HG03439 (cell line): ENCODE measurements around the gene ZFYVE26.
"Not testable (repeated sequence)": the region's sequence is repeated elsewhere in the genome, so short reads cannot be mapped to it uniquely, and the experiment has no call there.

ENCODE experiments used
- ATAC-seq: cut with Tn5 transposase; IDR thresholded peaks from one replicate; pipeline ENCODE4 v1.9.1; 2021; ENCODE audit warnings: mild to moderate bottlenecking, moderate library complexity; ENCODE audit not compliant: unreplicated experiment

Gene ZFYVE26

DNA sequence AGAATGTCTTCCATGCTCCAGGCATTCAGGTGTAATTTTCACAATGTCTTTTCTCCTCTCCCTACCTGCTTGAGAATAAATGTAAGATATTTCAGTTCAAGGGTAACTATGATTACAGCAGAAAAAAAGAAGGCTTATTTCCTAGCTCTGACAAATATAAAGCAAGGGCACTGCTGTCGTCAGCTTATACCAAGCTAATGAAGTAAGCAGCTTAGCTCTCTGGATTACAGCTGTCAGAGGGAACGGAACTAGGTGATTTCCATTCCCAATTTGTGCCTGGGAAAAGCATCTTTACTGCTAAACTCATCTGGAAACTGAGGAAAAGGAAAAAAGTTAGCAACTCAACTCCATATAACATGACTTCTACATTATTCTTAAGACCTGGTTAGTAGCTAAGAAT is 56.5 kb downstream of the ZFYVE26 start:
- no peak for ATAC-seq

DNA sequence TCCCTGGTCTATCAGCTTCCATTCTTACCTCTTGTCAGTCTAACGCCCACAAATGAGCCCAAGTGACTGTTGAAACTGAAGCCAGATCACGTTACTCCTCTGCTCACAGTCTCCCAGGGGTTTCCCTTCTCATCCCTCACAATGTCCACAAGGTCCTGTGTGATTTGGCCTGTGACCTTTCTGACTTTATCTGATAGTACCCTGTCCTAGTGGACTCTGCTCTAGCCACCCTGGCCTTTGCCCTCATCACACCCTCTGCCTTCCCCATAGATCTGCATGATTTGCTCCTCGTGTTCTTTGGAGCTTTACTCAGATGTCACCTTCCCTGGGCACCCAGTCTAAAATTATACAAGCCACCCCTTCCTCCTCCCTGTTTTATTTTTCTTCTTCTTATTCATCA is 59.2 kb downstream of the ZFYVE26 start:
- no peak for ATAC-seq

GRCh38 chr14:67756496-67756895 is 59.9 kb downstream of the ZFYVE26 start:
- no peak for ATAC-seq

DNA sequence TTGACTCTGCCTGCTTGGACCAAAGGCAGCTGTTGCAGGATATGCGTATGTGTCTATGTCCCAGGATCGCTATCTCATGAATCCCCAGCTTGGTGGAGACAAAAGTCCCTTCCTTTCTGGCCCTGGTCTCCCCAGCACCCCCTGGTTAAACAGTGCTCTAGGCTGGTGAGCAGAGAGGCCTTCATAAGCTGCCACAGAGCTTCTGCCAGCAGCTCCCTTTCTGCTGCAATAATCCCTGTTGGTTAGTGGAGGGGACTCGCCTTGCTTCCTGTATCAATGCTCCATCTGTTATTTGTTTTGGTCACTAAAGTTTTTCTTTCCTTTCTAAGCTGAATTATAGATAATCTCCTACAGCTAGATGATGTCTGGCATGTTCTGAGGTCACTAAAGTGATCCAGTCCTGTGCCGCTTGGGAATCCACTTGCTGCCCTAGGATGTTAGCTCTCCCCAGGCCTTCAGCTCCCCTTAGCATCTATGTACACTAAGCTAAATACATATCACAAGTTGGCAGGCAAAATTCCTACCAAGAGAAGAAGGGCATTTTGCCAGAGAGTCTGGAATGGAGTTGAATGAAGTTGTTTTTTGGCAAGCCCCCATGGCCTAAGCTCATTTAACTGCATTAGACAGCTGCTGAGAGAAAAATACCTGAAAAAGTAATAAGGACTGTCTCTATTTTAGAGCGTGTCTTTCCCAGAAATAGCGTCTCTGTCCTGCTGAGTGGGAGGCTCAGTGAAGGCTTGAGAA is 66.9 kb downstream of the ZFYVE26 start:
- ATAC-seq = no peak

DNA sequence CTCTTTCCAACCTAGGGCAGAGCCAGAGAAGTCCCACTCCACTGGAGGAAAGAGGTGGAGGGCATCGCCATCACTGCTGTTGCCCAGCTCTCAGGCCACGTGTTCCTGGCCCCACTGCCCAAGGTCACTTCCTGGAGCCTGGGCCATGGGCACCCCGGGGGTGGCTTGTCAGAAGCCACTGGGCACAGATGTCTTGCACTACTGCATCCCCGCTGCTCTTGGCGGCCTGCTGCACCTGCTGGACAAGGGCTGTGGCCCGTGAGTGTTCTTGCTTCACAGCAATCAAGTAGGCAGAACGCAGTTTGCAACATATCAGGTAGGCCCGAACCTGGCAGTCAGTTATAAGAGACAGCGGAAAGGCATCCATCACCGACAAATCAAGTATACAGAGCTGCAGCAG is 68.1 kb downstream of the ZFYVE26 start:
- no peak for ATAC-seq

- no peak for ATAC-seq
Measured at GRCh38 chr14:67746927-67747326, 69.5 kb downstream of the ZFYVE26 start.

DNA sequence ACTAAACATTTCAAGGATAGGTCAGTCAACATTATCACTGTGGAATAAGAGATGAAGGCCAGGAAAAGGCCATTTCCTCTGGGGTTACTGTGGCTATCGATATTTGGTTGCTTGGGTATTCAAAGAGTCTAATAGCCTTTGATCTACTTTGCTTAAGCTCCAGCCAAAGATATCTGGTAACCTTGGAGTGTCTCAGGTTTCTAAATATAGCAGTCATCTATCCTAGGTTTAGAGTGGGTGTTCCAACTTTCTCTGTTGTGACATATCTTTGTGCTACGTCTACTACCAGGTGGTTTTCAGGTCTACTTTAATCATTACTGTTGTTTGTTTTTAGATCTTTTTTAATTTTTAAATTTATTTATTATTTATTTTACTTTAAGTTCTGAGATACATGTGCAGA is 72.3 kb downstream of the ZFYVE26 start:
- no peak for ATAC-seq

DNA sequence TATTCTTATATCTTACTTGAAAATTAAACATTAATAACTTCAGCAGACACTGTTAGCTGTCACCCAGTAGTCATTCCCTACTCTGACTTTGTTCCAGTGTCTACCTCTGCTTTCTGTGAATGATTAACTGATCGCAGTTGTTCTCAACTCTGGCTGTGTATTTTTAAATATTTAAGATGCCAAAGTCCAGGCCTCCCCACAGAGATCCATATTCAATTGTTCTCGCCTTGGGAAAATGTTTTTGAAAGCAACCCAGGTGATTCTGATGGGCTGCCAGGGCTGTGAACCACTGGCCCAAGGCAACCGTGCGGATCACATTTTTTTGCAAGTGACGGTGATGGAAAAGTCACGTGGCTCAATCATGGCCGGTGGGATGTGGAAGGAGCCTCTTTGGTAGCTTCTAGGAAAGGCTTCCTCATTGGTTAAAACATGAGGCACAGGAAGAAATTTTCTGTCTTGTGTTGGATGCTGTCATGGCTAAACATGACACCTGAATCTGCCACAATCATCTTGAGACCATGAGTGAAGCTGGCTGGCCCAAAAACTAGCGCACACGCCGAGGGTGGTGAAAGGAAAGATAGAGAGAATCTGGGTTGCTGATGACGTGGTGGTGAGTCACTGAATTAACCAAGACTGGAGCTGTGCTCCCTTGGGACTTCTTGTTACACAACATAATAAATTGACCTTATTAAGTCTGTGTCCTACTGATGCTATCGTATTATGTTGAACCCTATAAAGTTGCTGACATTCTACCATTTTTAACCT is 77.5 kb downstream of the ZFYVE26 start:
- no peak for ATAC-seq

DNA sequence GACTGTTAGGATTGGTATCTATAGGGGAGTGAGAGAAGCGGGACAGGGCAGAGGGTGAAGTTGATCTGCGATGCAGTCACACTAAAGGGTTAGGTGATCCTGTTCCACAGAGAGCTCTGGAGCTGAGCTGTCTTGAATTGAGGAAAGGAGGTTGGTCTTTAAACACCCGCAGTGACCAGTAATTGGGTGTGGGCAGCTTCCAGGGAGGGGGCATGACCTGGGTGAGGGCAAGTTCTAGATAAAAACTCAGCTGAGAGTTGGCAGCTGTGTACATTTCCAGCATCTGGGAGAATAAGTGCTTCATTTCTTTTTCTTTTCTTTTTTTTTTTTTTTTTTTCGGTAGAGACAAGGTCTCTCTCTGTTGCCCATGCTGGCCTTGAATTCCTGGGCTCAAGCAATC is 79.6 kb downstream of the ZFYVE26 start:
- no peak for ATAC-seq

DNA sequence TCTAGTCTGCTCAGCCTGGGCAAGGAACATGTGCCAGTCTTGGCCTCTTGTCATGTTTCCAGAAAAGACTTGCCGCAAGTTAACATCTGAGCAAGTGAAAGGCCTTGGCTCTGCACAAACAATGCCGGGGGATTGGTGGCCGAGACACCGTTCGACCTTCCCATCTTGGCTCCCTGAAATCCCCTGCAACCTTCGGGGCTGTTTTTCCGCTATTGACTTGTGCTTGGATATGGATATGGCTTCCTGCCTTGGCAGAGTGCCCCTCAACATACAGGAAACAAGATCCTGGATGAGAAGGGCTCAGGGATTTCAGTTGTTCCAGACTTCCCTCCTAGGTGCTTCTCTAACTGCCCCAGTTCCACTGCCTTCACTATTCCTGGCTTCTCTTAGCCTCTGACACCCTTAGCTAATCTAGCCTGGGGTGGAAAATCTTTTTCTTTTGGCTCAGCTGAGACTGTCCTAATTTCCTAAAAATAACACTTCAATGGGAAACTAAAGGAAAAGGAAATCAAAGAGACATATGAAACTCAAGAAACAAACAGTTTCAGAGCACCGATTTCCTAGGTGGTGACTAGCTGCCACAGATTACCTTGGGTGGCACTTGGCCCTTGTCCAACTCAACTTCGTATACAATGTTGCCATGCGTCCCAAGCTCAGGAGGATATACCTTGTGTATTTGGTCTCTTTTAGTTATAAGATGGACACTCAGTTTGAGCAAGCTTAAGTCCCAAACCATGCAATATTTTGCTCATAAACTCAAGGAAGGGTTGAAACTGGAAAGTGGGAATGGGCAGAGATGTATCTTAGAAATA is 80.8 kb downstream of the ZFYVE26 start:
- ATAC-seq = no peak

DNA sequence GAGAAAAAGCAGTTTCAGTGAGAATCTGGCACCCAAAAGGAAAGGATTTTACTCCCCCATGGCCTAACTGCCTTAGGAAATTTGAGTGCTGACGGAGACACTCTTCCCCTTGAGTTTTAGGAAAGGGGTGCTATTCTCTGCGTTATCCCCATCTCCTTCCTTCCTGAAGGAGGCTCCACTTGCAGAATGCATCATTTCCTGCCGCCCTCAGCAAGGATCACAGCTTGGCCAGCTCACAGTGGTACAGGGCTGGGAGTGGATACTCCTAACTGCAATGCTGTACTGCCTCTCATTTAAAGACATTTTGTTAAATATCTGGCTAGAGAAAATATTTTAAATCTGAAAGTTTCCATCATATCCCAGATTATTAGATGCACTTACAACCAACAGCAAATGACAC is 81.7 kb downstream of the ZFYVE26 start:
- ATAC-seq = no peak

DNA sequence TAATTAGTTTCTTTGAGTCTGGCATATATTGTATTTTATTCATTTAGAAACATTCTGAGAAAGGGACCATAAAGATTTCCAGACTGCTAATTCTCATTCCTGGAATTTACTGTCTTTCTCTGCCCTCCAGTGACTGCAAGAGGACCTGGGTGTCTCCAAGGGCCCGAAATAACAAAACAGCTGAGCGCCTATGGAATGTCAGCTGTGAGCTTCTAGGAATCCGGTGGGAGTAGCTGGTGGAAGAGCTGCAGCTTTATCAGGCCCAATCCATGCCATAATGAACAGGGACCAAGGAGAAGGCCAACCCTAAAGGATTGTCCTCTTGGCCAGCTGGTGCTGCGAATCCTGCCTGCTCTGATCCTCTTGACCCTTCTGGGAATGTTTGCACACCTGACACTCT is 82.8 kb downstream of the ZFYVE26 start:
- no peak for ATAC-seq

GRCh38 chr14:67729072-67729885 is 87.1 kb downstream of the ZFYVE26 start:
- ATAC-seq = no peak

DNA sequence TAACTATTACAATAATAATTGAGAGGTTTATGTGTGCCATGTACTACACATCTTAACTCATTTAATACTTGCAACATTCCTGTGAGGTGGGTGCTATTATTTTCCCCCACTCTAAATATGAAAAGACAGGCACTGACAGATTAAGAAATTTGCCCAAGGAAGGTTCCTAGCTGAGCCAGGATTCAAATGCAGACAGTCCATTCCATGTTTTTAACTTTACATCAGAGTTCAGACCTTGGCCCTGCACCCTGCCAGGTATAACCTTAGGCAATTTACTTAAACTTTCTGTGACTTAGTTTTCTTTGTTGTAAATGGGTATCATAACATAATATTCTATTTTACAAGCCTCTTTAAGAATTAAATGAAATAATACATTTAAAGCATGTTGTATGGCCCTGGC is 88.1 kb downstream of the ZFYVE26 start:
- ATAC-seq = no peak

GRCh38 chr14:67727361-67727760 is 89.0 kb downstream of the ZFYVE26 start:
- no peak for ATAC-seq

DNA sequence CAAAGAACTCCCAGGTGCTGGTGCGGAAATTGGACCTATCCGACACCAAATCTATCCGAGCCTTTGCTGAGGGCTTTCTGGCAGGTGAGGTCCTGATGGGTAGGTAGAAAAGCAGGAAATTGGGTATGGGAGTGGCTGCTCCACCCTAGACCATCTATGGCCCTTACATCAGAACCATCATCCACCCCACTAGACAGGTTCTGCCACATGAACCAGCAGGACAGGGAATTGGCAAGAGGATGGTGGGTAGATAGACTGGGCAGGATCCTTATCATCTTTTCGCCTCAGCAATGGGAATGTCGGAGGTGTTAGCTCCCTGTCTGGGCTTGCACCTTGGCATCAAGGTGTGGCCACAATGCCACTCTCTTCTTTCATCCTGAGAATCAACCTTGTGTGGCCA is 91.2 kb downstream of the ZFYVE26 start:
- ATAC-seq = no peak

DNA sequence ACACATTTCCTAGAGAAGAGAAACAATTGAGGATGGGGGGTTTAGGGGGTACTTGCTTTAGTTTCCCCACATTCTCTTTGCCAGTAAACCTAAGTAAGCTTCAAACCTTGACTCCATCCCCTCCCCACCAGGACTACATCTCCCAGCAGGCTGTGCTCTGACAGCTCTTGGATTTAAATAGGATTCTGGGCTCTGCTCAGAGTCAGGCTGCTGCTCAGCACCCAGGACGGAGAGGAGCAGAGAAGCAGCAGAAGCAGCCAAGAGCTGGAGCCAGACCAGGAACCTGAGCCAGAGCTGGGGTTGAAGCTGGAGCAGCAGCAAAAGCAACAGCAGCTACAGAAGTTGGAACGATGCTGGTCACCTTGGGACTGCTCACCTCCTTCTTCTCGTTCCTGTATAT is 94.1 kb downstream of the ZFYVE26 start:
- ATAC-seq = no peak

DNA sequence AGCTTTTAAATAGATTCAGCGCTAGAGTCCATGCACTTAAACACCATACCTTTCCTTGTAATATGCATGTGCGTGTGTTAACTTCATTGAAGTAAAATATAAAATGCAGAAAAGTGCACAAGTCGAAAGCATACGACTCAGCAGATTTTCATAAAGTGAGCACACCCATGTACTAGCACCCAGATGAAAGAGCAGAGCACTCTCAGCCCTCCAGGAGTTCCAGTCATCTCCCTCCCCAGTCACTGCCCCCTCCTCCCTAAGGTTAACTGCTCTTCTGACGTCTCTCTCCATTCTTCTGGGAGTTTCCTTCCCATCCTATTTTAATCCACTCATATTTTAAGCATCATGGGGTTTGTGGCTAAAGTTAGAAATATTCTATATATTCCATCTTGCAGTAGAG is 94.5 kb downstream of the ZFYVE26 start:
- ATAC-seq = no peak

DNA sequence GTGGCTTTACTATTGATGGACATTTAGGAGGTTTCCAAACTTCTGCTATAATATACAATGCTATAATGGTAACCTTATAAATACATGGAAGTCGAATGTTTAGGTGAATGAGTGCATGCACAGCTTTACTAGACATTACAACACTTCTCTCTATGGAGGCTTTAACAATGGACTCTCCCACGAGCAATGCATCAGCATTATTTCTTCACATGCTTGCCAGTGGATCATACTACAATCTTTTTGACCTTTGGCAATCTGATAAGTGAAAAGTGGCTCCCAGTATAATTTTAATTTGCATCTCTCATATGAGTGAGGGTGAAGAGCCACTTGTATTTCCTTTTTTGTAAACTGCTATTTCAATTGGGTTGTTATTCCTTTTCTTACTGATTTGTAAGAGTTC is 96.5 kb downstream of the ZFYVE26 start:
- ATAC-seq = no peak

DNA sequence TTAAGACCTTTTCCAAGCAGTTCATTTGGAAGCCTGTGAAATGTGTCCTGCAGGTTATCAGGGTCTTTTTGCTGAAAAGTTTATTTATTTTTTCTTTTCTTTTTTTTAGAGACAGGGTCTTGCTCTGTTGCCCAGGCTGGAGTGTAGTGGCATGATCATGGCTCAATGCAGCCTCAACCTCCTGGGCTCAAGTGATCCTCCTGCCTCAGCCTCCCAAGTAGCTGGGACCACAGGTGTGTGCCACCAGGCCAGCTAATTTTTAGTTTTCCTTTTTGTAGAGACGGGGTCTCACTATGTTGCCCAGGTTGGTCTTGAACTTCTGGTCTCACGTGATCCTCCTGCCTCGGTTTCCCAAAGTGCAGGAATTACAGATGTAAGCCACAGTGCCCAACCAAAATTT is 97.0 kb downstream of the ZFYVE26 start:
- ATAC-seq = not testable (repeated sequence)

- no peak for ATAC-seq
Measured at GRCh38 chr14:67718265-67718664, 98.1 kb downstream of the ZFYVE26 start.
